Thyroid gland (tissue), 4 donors: ENCODE data around the gene PIGS. TPM values are rescaled to one million over a fixed set of nuclear protein-coding genes. Genes with fewer than 3 reads are reported as not detected.

Experiments
- DNase-seq, 2 donors: peaks; one replicate each; pipeline ENCODE4 v3.0.0-alpha.2; 2019
- H3K27ac ChIP-seq, 3 donors: fragments of 200-600 bp; sonication (generic); 1 replicate in 2 of 3; 2 replicates in 1 of 3; pipeline ENCODE4 v1.5.1; 2016 to 2019; ENCODE audit warnings: mild to moderate bottlenecking in 1 of 3, moderate library complexity in 1 of 3
- H3K27me3 ChIP-seq: fragments of 200-600 bp; sonication (generic); one replicate; pipeline ENCODE4 v1.5.1; 2019
- H3K36me3 ChIP-seq, 2 donors: fragments of 200-600 bp; sonication (generic); one replicate each; pipeline ENCODE4 v1.5.1; 2016 to 2019
- H3K4me1 ChIP-seq, 2 donors: fragments of 200-600 bp; sonication (generic); one replicate each; pipeline ENCODE4 v1.5.1; 2017 to 2019
- H3K4me3 ChIP-seq, 3 donors: fragments of 200-600 bp; sonication (generic); replicated peaks in 1 of 3; 1 replicate in 2 of 3; 2 replicates in 1 of 3; pipeline ENCODE4 v1.5.1; 2016; ENCODE audit warnings: mild to moderate bottlenecking in 1 of 3
- H3K9me3 ChIP-seq: fragments of 200-600 bp; sonication (generic); one replicate; pipeline ENCODE4 v1.5.1; 2017
- POLR2A ChIP-seq, 2 donors: fragments of 450-650 bp; IDR thresholded peaks; one replicate each; pipeline ENCODE4 v1.6.1; 2017; ENCODE audit warnings: antibody characterized with exemption in 2 of 2, mild to moderate bottlenecking in 2 of 2, moderate library complexity in 1 of 2
- WGBS, 2 donors: methylation state at CpG; one replicate each; pipeline ENCODE4 v1.1.5; 2017; 5-methylcytosine and 5-hydroxymethylcytosine counted together
- intact Hi-C: fragments of 100-400 bp; cut with DNase I; formaldehyde crosslinking; loops from one replicate; pipeline ENCODE4 v1.15.1; 2023
- total RNA-seq, 4 donors: library from RNA; depleted of rRNA; stranded (reverse); fragments of >200 nt; gene quantifications; one replicate each; pipeline ENCODE4 v1.2.3, GENCODE V29; 2016
- TF ChIP-seq, protein P1 (sequence below), 6 experiments: fragments of 200-600 bp in 3 of 6; fragments of 450-650 bp in 3 of 6; sonication (generic) in 3 of 6; IDR thresholded peaks; one replicate each; pipeline ENCODE4 v1.5.1; 2016 to 2019; ENCODE audit warnings: antibody characterized with exemption in 6 of 6, mild to moderate bottlenecking in 2 of 6, inconsistent platforms in 1 of 6, moderate library complexity in 1 of 6

Gene PIGS
- 100 to 1,000 TPM in 1 of 4 donors, 10 to 100 TPM in 3; 37.2 to 111 (median 74.7) TPM for total RNA-seq

DNA sequence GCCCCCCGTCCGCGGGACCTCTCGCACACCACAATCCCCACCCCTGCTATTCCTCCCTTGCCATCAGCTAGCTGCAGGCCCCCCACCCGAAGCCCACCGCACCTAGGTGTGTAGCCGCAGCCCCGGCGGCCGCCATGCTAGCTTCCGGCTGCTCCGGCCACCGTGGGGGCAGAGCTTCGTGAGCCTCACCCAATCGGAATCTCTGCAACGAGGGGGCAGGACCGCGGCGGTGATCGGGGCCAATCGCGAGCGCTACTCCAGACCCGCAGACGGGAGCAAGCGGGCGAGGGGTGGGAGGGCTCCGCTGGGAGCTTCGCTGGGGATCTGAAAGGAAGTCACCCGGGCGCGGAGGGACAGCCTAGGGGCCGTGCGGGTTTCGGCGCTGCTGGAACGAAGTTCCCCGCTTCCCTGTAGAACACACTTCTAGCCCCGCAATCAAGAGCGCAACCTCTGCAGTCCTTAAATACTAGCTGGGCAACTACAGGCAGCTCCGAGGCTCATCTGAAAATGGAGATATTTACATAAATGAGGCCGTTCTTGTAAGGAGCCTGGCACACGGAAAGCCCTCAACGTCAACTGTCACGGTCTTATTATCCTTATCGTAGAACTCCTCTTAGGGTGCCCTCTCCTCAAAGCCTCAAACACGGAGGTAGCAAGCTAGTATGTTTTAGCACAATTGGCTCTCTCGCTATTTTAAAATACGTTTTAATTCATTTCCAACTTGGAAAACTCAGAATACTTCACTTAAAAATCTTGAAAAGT, at the start of gene PIGS:
Gene PIGS (minus strand): TSS at position 164 of the 762 bp plus-strand sequence. CDS start 28 bp downstream, at position 136.
- DNase-seq: peak; percentile 96 to 97
- intact Hi-C loops: no loop called here
- Histone ChIP-seq H3K4me3 (peak within 1 kb of the TSS; percentile 86 to 96 (median 88)), H3K36me3 (no peaks in the 10 kb centered on the region), H3K4me1 (peaks cover 18 to 20% of the 10 kb centered on the region in 2 donors), H3K27me3 (no peaks in the 10 kb centered on the region), H3K27ac (peak within 1 kb of the TSS; percentile 38 to 76 (median 68)), H3K9me3 (no peaks in the 10 kb centered on the region)
- WGBS, 2 donors: 0% methylated on average over 11 to 18 of the region's 49 CpGs
- TF ChIP-seq POLR2A (IDR thresholded peaks at IDR 0.05): peak; percentile 8 to 86
- TF ChIP-seq, protein P1, sequence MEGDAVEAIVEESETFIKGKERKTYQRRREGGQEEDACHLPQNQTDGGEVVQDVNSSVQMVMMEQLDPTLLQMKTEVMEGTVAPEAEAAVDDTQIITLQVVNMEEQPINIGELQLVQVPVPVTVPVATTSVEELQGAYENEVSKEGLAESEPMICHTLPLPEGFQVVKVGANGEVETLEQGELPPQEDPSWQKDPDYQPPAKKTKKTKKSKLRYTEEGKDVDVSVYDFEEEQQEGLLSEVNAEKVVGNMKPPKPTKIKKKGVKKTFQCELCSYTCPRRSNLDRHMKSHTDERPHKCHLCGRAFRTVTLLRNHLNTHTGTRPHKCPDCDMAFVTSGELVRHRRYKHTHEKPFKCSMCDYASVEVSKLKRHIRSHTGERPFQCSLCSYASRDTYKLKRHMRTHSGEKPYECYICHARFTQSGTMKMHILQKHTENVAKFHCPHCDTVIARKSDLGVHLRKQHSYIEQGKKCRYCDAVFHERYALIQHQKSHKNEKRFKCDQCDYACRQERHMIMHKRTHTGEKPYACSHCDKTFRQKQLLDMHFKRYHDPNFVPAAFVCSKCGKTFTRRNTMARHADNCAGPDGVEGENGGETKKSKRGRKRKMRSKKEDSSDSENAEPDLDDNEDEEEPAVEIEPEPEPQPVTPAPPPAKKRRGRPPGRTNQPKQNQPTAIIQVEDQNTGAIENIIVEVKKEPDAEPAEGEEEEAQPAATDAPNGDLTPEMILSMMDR (IDR thresholded peaks at IDR 0.05): no peak

DNA sequence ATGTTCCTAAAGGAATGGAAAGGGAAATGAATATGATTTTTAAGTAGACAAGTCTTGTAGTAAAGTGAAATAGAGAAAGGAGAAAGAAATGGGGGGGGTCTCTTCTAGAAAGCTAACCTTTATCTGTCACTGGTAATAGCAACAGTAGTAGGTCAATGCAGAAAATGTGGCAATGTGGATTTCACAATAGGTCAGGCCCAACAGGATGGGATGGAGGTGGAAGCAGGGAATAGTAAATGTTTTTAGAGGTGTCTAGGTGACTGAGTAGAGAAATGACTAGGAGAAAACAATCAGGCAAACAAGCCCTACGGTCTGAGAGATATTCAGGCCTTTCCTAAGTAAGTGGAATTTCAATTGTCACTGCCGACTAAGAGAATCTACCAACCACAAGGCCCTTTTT, 48.7 kb upstream of the PIGS start:
- Histone ChIP-seq H3K4me1 (no peaks in the 10 kb centered on the region), H3K4me3 (no peak overlapping the region), H3K36me3 (peaks cover 88 to 94% of the 10 kb centered on the region in 2 donors), H3K27me3 (no peaks in the 10 kb centered on the region), H3K9me3 (no peaks in the 10 kb centered on the region), H3K27ac (no peak overlapping the region)
- TF ChIP-seq, protein P1 (IDR thresholded peaks at IDR 0.05): no peak
- no peak for TF ChIP-seq POLR2A (IDR thresholded peaks at IDR 0.05)
- intact Hi-C loops: no loop called here
- WGBS, 2 donors: 82 to 89% methylated on average over 2 of the region's 2 CpGs
- no peak for DNase-seq

DNA sequence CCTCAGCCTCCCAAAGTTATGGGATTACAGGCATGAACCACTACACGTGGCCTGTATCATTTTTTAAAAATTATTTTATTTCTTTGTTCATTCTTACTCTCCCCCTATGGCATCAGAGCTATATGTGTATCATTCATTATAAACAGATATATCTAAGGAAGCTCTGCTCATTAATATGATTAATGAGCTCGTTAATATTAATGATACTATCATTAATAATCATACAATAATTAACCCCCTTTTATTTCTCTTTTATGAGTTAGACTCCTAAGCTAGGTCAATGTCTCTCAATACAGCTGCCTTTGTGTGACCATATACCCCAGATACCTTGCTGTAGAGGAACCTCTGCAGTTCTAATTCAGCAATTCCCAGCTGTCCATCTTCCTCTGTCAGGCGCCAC, 47.1 kb upstream of the PIGS start:
- Histone ChIP-seq H3K4me1 (no peaks in the 10 kb centered on the region), H3K9me3 (no peaks in the 10 kb centered on the region), H3K27me3 (no peaks in the 10 kb centered on the region), H3K36me3 (peaks cover 89 to 92% of the 10 kb centered on the region in 2 donors), H3K4me3 (no peak overlapping the region), H3K27ac (no peak overlapping the region)
- DNase-seq: no peak
- TF ChIP-seq, protein P1 (IDR thresholded peaks at IDR 0.05): no peak
- no peak for TF ChIP-seq POLR2A (IDR thresholded peaks at IDR 0.05)
- 95 to 98% methylated on average over 3 of the region's 3 CpGs for WGBS, 2 donors
- intact Hi-C loops: no loop called here

DNA sequence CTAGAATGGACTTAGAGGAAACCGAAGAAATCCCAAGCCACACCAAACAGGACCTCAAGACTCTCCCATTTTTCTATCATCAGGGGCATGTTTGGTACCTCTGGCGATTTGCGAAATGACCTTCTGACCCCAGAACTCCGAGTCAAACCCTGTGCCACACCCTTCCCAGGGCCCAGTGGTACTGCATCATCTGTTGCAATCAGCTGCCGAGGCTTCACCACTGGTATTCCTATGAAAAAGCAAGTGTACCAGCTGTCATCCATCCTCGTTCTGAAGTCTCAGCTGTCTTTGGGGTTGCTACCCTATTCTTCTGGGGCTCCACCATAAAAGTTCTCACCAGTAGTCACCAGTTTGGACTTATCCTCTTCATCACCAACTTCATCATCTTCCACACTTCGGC, 45.0 kb upstream of the PIGS start:
- H3K9me3 ChIP-seq: no peaks in the 10 kb centered on the region
- no peak for TF ChIP-seq POLR2A (IDR thresholded peaks at IDR 0.05)
- TF ChIP-seq, protein P1 (IDR thresholded peaks at IDR 0.05): no peak
- 88 to 90% methylated on average over 7 of the region's 7 CpGs for WGBS, 2 donors
- no peak overlapping the region for H3K4me3 ChIP-seq
- peaks cover 71 to 74% of the 10 kb centered on the region in 2 donors for H3K36me3 ChIP-seq
- H3K27ac ChIP-seq: no peak overlapping the region
- intact Hi-C loops: no loop called here
- H3K27me3 ChIP-seq: no peaks in the 10 kb centered on the region
- no peak for DNase-seq
- H3K4me1 ChIP-seq: peaks cover 0 to 6% of the 10 kb centered on the region in 2 donors

DNA sequence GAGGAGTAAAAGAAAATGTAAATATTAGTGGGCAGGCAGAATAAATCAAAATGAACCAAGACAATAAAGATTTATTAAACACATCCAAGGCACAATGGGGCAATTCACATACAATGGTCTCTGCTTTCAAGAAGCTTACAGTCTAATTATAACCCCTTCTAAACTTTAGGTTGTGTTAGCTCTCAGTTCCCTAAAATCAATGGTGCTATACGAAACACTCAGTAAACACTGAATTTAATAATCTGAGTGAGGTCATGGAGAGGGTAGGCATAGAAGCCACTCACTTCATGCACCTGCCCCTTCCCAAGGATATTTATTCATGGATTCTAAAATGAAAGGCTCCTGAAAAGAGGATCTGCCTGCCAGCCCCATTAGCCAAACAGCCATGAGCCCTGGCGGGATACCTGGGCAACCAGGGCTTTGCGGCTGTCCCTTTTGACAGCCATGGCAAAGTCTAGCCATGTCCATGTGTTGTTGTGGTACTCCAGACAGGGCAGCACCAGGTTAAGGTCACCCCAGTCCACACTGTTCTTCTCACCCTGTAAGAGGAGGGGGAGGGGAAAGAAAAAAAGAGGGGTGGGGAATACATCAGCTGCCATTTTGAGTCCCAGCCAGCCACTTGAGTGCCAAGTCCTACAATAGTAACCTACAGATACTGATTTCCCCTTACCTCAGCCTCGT, 44.1 kb upstream of the PIGS start:
- no peak for DNase-seq
- H3K9me3 ChIP-seq: no peaks in the 10 kb centered on the region
- TF ChIP-seq POLR2A (IDR thresholded peaks at IDR 0.05): no peak
- TF ChIP-seq, protein P1 (IDR thresholded peaks at IDR 0.05): no peak
- intact Hi-C loops: no loop called here
- H3K4me3 ChIP-seq: no peak overlapping the region
- WGBS, 2 donors: 92 to 96% methylated on average over 4 of the region's 4 CpGs
- peaks cover 62 to 65% of the 10 kb centered on the region in 2 donors for H3K36me3 ChIP-seq
- no peak overlapping the region for H3K27ac ChIP-seq
- H3K4me1 ChIP-seq: peaks cover 0 to 6% of the 10 kb centered on the region in 2 donors
- no peaks in the 10 kb centered on the region for H3K27me3 ChIP-seq
